ENCODE results near the gene RAP1B.

The RAP1B gene

DNA sequence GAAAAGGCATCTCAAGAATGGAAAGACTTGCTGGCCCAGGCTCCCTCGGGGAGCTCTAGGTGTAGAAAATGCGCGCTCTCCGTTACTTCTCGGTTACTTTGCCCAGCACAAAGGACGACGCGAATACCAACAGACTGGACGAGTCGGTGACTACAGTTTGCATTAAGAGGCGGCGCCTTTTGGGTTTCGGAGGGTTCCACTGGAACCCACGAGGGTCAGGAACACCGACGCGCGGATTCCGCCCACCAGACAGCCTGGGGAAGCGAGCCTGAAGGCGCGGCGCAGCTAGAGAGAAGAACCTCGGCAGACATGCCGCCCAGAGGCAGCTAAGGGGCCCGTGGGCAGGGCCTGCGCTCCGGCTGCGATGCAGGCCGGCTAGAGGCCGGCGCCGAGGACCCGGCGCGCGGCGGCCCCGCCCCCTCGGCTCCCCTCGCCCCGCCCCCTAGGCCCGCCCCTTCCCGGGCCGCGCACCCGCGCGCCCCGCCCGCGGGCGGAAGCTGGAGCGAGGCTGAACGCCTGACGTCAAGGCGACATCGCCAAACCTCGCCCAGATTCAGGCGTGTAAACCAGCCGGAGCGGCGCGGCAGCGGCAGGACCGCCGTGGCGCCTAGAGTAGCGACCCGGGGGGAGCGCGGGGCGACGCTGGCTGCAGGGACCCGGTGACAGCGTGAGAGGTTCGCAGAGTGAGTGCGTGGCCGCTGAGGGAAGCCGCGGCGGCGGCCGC lies at the start of gene RAP1B:
Gene RAP1B, plus strand, starts transcription at position 530 of the 724 bp plus-strand sequence. CDS start 37,826 bp downstream, outside the sequence.
- DNase-seq (ENCODE audit: low read depth in 2 of 3, low spot score in 1 of 3) = peak; percentile 75 to 83 (median 83)

DNA sequence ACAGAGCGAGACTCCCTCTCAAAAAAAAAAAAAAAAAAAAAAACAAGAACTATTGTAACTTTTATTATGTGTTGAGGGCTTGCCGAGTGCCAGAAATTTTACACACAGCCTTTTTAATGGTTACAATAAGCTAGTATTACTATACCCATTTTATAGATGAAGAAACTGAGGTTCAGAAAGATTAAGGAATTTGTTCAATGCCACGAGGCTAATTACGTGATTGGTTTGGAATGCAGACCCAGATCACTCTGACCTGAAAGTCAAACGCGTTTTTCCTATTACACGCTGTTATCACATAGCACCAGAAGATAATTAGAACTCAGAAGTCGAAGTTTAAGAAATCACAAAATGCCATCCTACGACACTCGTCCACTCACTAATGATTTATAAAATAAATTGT lies 48.9 kb upstream of the RAP1B start:
- no peak for DNase-seq (ENCODE audit: low read depth in 2 of 3, low spot score in 1 of 3)

DNA sequence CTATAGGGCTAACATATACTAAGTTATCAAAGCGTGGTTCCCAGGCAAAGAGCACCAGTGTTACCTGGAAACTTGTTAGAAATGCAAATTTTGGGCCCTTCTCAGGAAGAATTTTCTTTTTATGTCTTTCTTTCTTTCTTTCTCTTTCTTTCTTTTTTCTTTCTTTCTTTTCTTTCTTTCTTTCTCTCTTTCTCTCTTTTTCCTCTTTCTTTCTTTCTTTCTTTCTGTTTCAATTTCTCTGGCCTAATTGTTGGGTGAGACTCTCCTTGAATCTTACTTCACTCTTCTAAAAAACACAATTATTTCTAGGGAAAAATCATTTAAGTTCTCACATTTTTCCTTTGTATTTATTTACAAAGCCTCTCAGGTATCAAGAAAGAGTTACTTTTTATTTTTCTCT lies 46.5 kb upstream of the RAP1B start:
- no peak for DNase-seq (ENCODE audit: low read depth in 2 of 3, low spot score in 1 of 3)

DNA sequence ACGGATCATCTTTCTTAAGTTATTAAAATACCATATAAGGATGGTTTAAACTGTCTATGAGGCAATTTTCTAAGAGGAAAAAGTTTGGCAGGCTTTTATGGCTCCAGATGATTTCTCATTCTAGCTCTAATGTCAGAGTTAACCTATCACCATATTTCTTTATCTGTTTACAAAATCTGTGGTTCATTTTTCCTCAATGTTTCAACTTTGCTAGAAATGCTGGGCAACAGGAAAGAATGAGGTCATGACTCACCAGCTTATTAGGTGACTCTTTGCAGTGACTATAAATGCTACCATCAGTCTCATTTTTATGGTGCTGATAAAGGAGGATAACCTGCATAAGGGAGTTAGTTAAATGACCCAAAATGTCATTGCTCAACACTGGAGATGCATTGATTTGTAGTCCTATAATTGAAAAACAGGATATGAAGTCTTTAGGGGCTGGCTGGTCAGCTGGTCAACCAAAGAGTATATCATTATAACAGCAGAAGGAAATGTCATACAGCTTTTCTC lies 45.3 kb upstream of the RAP1B start:
- DNase-seq (ENCODE audit: low read depth in 2 of 3, low spot score in 1 of 3) = no peak

DNA sequence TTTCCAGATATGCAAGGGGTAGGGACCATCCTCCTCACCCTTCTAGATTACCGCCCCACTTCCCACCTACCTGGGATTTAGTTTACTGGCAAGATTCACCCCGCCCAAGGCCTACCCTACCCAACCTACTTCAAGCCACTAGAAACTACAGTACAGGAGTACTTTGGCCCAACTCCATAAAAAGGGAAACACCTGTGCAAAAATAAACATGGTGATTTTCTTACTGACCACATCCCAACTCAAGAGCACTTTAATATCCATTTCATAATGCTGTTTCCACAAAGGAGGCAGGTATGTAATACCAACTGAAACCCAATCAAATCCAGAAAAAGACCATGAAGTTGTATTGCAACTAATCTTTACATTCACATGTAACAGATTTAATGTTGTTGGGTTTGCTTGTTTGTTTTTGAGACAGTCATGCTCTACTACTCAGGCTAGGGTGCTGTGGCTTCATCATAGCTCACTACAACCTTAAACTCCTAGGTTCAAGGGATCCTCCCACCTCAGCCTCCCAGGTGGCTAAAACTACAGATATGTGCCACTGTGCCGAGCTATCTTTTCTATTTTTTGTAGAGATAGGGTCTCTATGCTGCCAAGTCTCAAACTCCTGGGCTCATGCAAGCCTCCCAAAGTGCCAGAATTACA lies 41.7 kb upstream of the RAP1B start:
- DNase-seq (ENCODE audit: low read depth in 2 of 3, low spot score in 1 of 3) = no peak

DNA sequence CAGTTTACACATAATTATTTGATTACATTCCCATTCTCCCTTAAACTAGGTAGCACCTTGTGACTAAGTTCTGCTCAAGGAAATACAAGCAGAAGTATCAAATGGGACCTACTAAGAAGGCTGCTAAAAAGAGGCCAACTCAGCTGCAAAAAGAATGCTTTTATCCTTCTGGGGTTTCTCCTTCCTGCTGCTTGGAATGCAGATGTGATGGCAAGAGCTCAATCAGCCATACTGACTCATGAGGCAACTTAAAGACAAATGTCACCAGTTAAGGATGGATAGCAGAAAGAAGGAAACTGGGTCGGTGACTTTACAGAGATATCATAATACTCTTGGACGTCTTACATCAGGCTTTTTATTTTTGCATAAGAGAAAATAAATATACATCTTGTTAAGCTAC lies 38.0 kb upstream of the RAP1B start:
- DNase-seq (ENCODE audit: low read depth in 2 of 3, low spot score in 1 of 3) = no peak

DNA sequence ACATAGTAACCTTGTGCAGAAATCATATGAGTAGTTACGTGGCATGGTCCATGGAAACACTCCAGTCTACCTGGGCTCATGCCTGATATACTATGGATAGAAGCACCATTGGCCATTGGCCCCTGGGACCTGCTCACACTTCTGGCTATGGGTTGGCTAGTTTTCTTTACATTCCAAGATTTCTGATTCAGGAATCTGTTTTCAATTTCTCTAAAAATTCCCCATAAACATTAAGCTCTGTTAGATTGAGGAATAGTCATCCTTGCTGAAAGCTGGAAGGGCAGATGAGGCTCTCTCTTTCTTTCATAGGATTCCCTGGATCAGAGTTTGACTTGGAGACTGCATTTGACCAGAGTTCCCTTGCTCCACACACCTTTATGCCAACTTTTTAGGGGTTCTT lies 37.3 kb upstream of the RAP1B start:
- no peak for DNase-seq (ENCODE audit: low read depth in 2 of 3, low spot score in 1 of 3)

DNA sequence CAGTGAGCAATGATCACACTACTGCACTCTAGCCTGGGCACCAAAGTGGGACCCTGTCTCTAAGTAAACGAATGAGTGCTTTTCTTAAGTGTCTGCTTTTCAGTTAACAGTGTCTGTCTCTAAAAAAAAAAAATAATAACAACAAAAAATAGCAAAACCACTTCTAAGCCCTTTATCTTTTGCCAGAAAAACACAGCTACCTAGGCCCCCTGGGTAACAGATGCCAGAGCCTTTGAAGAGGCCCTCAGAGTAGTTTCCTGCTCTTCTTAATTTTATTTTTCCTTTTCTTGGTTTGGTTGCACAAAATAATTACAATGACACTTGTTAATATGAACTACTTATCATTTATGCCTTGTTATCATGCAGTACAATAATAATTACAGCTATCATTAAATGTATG lies 32.8 kb upstream of the RAP1B start:
- DNase-seq (ENCODE audit: low read depth in 2 of 3, low spot score in 1 of 3) = no peak

DNA sequence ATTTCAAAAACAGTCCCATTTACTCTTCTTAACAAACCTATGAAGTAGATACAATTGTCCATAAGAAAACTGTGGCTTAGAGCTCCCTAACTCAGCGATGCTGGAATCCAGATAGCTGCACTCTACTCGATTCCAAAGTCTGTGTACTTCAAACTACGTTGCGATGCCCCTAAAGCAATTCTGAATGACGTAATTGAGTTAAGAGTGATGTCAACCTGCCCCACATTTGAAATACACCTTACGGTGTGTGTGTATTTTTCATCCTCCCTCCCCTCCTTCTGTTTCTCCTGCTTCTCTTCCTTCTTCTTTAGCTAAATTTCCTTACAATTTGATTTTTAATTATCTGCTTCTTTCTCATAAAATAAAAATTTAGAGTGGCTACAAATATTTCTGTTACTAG lies 31.9 kb upstream of the RAP1B start:
- no peak for DNase-seq (ENCODE audit: low read depth in 2 of 3, low spot score in 1 of 3)

DNA sequence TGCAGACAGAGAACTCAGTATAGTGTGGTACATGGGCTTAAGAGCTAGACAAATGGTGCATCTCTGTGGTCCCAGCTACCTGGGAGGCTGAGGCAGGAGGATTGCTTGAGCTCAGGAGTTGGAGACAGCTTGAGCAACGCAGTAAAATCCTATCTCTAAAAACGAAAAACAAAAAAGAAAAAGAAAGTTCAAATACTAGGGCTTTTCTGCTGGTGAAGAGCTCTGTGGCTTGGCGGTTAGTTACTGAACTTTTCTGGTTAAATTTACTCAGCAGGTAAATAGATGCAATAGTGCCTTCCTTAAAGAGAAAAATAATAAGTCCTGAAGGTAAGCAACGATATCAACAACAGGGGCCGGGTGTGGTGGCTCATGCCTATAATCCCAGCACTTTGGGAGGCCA lies 31.4 kb upstream of the RAP1B start:
- DNase-seq (ENCODE audit: low read depth in 2 of 3, low spot score in 1 of 3) = no peak

DNA sequence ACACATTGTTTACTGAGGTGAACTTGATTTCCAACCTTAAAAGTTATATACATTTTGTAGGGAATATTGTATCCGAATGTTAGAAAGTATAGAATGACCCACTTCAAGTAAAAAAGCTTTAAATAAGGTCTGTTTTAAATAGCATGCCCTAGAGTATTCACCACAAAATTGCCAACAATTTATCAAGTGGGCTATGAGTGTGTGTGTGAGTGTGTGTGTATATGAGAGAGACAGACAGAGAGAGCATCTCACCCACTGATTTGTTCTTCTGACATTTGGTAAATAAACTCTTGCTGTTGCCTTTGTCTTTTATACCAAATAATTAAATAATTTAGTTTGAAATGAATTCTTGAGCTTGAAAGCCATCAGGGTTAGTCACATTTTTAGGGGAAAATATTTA lies 29.8 kb upstream of the RAP1B start:
- DNase-seq (ENCODE audit: low read depth in 2 of 3, low spot score in 1 of 3) = no peak

DNA sequence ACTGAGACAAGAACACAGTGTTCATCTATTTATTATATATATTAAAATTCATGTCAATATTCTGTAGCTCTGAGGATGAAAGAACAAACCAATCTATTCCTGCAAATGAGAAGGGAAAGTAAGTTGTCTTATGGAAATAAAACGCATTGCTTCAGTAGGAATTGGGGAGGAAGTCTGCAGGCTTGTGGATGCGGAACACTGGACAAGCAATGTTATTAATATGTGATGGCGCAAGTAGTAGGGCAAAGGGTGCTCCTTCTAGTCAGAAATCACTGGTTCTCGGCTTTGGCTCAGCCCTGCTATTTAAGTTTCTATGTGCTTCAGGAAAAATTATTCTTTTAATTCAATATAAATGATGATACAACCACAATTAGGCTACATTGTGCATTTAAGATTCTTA lies 28.8 kb upstream of the RAP1B start:
- no peak for DNase-seq (ENCODE audit: low read depth in 2 of 3, low spot score in 1 of 3)

DNA sequence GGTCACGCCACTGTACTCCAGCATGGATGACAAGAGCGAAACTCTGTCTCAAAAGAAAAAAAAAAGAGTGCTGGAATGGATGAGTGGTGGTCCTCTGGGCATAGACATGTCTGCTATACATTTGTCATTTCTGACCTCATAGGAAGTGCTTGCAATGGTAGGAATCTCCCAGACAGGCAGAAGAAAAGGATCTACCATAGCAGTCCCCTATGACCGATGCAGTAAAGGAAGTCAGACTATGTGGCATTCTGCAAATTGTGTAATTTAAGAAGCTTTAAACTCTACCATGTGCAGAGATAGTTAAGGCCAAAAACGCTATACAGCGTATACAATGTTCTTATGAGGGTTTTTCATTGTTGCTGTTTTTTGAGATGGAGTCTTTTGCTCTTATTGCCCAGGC lies 24.7 kb upstream of the RAP1B start:
- no peak for DNase-seq (ENCODE audit: low read depth in 2 of 3, low spot score in 1 of 3)

DNA sequence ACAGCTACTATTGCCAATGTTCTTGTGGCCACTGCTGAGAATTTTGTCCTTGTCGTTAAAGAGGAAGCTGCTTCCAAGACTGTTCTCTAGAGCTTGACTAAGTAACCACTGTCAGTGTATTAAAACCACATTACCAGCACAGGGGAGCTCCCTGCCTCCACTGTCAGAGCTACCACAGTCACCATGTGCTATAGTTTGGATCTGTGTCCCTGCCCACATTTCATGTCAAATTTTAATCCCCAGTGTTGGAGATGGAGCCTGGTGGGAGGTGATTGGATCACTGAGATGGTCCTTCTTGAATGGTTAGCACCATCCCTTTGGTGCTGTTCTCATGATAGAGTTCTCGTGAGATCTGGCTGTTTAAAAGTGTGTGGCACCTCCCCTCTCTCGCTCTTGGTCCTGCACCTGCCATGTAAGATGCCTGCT lies 23.2 kb upstream of the RAP1B start:
- peak; percentile 29 to 50 (median 32) for DNase-seq (ENCODE audit: low read depth in 2 of 3, low spot score in 1 of 3)

DNA sequence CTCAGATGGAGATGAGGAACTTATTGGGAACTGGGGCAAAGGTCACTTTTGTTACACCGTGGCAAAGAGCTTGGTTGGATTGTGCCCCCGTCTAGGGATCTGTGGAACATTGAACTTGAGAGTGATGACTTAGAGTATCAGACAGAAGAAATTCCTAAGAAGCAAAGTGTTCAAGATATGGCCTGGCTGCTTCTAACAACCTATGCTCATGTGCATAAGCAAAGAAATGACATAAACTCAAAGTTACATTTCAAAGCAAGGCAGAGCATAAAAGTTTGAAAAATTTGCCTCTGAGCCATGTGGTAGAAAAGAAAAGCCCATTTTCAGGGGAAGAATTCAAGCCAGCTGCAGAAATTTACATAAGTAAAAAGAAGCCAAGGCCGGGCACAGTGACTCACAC lies 21.5 kb upstream of the RAP1B start:
- no peak for DNase-seq (ENCODE audit: low read depth in 2 of 3, low spot score in 1 of 3)

DNA sequence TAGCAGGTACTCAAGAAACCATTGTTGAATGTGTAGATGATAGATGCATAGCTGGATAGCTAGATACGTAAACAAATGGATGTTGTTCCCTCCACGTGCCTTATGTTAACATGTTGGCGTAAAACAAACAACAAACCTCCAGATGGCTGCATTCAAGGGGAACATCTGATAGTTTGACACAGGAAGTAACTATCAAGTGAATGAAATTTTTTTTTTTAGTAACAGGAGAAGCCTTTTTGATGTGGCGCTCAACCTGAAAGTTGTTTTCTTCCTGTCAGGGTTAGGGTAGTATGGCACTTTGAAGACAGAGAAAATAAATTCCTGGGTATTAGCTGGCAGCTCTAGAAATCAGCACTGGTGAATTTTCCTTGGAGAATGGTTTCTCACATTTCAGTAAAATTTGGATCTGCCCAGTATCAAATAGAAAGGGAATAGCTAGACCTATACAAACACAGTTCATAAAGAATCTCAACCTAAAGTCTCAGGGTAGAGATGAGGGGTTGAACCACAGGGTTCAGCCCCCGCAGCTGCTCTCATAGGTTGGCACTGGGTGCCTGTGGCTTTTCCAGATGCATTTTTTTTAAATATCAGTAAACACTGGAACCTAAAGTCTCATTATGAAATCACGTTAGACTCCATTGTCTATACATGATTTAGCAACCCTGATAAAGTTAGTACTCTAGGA lies 18.8 kb upstream of the RAP1B start:
- DNase-seq (ENCODE audit: low read depth in 2 of 3, low spot score in 1 of 3) = no peak

DNA sequence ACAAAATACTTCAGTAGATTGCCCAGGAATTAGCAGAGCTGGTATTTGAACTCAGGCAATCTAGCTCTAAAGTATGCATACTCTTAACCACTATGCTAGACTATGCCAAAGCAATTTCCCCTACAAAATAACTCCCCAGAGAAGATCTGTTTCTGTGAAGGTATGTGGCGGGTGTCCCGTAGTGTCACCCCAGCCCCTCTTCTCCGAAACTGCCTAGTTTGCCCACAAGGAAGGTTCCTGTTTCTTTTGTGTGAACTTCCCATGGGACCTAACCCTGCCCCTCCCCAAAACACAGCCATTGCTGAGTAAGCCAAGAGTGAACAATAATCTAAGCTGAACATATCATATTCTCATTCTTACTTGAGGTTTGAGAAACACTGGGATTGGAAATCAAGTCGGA lies 15.5 kb upstream of the RAP1B start:
- DNase-seq (ENCODE audit: low read depth in 2 of 3, low spot score in 1 of 3) = no peak

DNA sequence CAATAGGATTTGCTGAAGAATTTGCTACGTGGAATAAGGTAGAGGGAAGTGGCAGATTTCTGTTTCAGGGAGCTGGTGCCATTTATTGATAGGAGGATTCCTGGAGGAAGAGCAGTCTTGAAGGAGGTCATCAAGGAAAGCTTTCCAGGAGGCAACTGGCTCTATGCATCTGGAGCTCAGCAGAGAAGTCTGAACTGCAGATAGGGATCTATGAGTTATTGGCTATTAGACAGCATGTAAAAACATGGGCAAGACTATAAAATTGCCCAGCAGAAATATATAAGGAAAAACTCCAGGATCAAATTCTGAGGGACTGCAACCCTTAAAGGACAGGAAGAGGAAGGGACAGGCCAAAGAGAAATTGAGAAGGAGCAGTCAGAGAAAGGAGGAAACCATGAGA lies 8.9 kb upstream of the RAP1B start:
- no peak for DNase-seq (ENCODE audit: low read depth in 2 of 3, low spot score in 1 of 3)

DNA sequence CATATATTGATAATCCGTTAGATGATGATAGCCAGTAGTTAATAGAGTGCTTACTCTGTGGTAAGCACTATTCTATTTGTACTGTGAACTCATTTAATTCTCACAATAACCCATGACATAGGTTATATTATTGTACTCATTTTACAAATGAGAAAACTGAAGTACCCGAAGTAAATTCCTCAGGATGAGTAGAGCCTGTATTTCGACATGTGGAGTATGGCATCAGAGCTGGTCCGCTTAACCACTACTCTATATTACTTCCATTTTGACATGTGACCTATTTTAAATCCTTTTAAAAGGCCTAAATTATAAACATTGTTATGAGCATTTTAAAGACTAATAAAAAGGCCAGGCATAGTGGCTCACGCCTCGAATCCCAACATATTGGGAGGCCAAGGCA lies 8.0 kb upstream of the RAP1B start:
- DNase-seq (ENCODE audit: low read depth in 2 of 3, low spot score in 1 of 3) = no peak

DNA sequence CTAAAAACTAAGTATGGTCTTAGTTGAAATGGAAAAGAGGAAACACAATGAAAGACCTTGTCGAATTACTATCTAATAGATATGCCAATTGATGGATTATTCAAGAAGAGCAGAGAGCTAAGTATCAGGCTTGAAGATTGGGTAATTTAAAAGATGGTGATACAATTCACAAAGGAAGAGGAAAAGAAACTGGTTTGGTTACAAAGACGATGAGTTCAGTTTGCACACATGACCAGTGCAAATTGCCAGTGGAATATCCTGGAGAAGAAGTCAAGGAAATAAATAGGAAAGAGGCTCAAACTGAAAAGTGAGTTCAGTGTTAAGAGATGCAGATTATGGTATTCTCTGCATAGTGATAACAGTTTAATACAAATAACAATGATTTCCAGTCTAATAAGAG lies 2.5 kb upstream of the RAP1B start:
- DNase-seq (ENCODE audit: low read depth in 2 of 3, low spot score in 1 of 3) = no peak

DNA sequence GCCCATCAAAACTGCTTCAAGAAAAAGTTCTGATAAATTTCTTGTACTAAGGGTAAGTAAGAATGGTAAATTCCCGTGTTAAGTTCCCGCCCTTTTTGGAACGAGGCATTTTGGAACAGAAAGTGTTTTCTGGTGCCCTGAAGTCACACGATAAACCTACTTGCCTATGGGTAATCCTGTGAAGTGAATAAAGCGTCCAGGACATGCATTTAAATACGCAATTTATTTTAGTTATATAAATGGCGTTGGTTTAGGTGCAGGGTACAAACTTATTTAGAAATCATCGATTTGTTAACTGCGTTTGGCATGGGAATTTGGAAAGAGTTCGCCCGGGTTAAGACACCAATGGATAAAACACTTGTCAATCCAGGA lies 715 bp upstream of the RAP1B start:
- DNase-seq (ENCODE audit: low read depth in 2 of 3, low spot score in 1 of 3) = peak in 1 of 3 donors; percentile 24

DNA sequence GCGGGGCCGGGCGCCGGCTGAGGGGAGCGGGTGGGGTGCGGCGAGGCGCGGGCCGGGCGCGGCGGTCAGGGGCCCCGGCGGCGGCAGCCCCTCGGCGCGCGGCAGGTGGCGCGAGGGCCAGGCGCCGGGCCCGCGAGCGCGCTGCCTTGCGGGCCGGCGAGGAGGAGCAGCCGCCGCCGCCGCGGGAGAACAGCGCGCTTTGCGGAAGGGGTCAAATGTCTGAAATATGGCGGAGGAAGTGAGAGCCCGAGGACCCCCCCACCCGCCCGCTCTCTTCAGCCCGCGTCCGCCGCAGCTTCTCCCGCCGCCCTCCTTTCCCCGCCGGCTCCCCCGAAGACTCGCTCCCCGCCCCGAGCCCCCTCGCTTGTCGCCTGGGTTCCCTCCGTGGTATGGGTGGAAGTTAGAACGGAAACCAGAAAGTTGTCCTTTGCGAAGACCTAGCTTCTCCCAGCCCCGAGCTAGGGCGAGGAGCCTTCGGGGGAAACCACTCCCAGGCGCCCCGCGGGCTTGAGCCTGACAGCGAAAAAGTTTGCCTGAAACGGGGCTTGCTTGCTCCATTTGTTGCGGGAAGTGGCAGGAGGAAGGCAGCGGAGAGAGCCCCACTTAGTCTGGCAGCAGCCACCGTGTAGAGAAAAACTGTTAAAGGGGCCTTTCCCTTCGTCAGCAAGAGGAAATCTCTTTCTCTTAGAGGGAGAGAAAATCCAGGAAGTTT lies 551 bp downstream of the RAP1B start:
- peak; percentile 25 to 33 (median 28) for DNase-seq (ENCODE audit: low read depth in 2 of 3, low spot score in 1 of 3)
